Fibroblast of mammary gland (primary cell): Measurements from ENCODE around the gene TRMT2B.

Experiments
- DNase-seq: peaks from one replicate; pipeline ENCODE4 v3.0.0-alpha.2; 2010; ENCODE audit warnings: low read depth
- H3K4me3 ChIP-seq: 2 replicates; pipeline ENCODE4 v1.5.1; 2011; ENCODE audit warnings: low read depth, mild to moderate bottlenecking, low read length, moderate library complexity; ENCODE audit not compliant: control insufficient read depth
- TF ChIP-seq, protein P1 (sequence below): conservative IDR thresholded peaks from 2 replicates; pipeline ENCODE4 v1.5.1; 2011; ENCODE audit warnings: low read depth, low read length, inconsistent platforms; ENCODE audit not compliant: control insufficient read depth, insufficient read depth

TRMT2B gene

DNA sequence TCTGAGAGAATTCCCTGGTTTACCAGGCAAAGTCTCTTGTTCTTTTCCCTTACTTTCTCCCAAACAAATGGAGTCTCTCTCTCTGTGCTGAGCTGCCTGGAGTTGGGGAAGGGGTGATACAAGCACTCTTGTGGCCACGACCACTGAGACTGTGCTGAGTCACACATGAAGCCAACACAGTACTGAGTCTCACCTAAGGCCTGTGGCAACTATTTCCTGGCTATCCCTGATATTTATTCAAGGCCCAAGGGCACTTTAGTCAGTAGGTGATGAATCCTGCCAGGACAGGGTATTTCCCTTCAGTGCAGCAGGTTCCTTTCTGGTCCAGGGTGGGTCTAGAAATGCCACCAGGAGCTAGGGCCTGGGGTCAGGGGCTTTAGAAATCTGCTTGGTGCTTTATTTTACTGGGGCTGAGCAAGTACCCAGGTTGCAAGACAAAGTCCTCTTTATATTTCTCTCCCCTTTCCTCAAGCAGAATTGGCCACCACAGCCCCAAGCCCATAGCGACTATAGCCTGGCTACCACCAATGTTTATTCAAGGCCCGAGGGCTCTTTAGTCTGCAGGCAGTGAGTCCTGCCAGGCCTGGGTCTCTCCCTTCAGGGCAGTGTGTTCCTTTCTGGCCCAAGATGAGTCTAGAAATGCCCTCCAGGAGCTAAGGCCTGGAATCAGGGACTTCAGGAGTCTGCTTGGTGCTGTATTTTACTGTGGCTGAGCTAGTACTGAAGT is 71.9 kb downstream of the TRMT2B start:
- TF ChIP-seq, protein P1, sequence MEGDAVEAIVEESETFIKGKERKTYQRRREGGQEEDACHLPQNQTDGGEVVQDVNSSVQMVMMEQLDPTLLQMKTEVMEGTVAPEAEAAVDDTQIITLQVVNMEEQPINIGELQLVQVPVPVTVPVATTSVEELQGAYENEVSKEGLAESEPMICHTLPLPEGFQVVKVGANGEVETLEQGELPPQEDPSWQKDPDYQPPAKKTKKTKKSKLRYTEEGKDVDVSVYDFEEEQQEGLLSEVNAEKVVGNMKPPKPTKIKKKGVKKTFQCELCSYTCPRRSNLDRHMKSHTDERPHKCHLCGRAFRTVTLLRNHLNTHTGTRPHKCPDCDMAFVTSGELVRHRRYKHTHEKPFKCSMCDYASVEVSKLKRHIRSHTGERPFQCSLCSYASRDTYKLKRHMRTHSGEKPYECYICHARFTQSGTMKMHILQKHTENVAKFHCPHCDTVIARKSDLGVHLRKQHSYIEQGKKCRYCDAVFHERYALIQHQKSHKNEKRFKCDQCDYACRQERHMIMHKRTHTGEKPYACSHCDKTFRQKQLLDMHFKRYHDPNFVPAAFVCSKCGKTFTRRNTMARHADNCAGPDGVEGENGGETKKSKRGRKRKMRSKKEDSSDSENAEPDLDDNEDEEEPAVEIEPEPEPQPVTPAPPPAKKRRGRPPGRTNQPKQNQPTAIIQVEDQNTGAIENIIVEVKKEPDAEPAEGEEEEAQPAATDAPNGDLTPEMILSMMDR = no peak
- H3K4me3 ChIP-seq = no peak overlapping the region
- no peak for DNase-seq

DNA sequence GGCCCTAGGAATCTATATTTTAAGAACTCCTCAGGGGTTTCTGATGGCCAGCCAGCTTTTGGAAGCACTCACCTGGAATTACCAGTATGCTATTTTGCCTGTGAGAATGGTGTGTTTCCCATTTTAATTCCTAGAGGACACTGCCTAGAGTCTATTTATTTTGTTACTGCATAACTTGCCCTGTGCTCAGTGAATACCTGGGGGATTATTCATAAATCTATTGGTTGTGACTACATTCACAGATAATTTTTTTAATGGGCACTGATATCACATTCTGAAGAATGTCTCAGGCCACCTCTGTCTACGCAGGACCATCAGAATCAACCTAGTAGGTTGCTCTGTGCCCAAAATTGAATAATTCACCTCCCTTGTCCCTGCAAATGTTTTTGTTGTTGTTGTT is 75.7 kb downstream of the TRMT2B start:
- no peak overlapping the region for H3K4me3 ChIP-seq
- TF ChIP-seq, protein P1 = no peak
- no peak for DNase-seq

- TF ChIP-seq, protein P1 = no peak
- DNase-seq = peak; percentile 44
- no peak overlapping the region for H3K4me3 ChIP-seq
Observed at GRCh38 chrX:100975212-100975611, 76.7 kb downstream of the TRMT2B start.

GRCh38 chrX:100973411-100973810 is 78.5 kb downstream of the TRMT2B start:
- DNase-seq = peak; percentile 58
- TF ChIP-seq, protein P1 = no peak
- H3K4me3 ChIP-seq = no peak overlapping the region

DNA sequence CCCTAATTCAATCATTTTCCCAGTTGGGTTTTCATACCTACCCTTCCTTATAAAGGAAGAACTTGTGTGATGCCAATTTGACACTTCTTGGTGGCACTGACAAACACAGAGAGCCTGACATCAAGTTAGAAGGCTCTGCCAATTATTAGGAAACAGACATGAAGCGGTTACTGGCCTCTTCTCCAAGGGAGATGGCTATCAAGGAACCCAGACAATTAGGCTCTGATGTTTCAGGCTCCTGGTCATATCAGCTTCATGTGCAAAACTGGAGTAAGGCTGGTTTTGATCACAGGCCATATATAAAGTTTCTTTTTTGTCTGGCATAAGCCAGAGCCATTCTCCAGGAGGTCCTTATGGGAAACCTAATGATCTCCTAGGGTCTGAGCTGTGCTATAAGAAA is 82.0 kb downstream of the TRMT2B start:
- no peak for DNase-seq
- TF ChIP-seq, protein P1 = no peak
- no peak overlapping the region for H3K4me3 ChIP-seq

GRCh38 chrX:100969408-100969807 is 82.5 kb downstream of the TRMT2B start, which contains the start of gene ARL13A:
TSS of gene ARL13A (plus strand) at chrX:100969708. CDS start at chrX:100973690, 3,982 bp downstream.
- no peak within 1 kb of the TSS for H3K4me3 ChIP-seq
- no peak for DNase-seq
- TF ChIP-seq, protein P1 = no peak
